Nephron progenitor cell (in vitro differentiated cells): ENCODE results near the gene SLC26A6.

ENCODE experiments used
- DNase-seq: peaks from one replicate; pipeline ENCODE4 v3.0.0; 2021
- H3K27ac Mint-ChIP-seq: 2 replicates; pipeline ENCODE4 v1.8.0; 2021; ENCODE audit warnings: mild to moderate bottlenecking, moderate library complexity, mixed read lengths
- H3K27me3 Mint-ChIP-seq: 2 replicates; pipeline ENCODE4 v1.8.0; 2021; ENCODE audit warnings: mild to moderate bottlenecking, low read depth, mixed read lengths; ENCODE audit not compliant: poor library complexity
- H3K36me3 Mint-ChIP-seq: 2 replicates; pipeline ENCODE4 v1.8.0; 2021; ENCODE audit warnings: low read depth, mixed read lengths
- H3K4me1 Mint-ChIP-seq: 2 replicates; pipeline ENCODE4 v1.8.0; 2021; ENCODE audit warnings: mixed read lengths
- H3K4me3 Mint-ChIP-seq: 2 replicates; pipeline ENCODE4 v1.8.0; 2021; ENCODE audit warnings: mild to moderate bottlenecking, moderate library complexity, mixed read lengths
- H3K9me3 Mint-ChIP-seq: 2 replicates; pipeline ENCODE4 v1.8.0; 2021; ENCODE audit warnings: mild to moderate bottlenecking, moderate library complexity, mixed read lengths
- CTCF ChIP-seq: fragments of 200-600 bp; sonication (generic); IDR thresholded peaks from 2 replicates; pipeline ENCODE4 v1.5.0; 2021; ENCODE audit warnings: antibody characterized with exemption

SLC26A6 gene

GRCh38 chr3:48674505-48674904 lies 39.2 kb upstream of the SLC26A6 start:
- peaks cover 40% of the 10 kb centered on the region for H3K36me3 Mint-ChIP-seq
- H3K9me3 Mint-ChIP-seq = no peaks in the 10 kb centered on the region
- no peak for DNase-seq
- no peaks in the 10 kb centered on the region for H3K4me1 Mint-ChIP-seq
- no peak overlapping the region for H3K4me3 Mint-ChIP-seq
- no peak for TF ChIP-seq CTCF
- no peaks in the 10 kb centered on the region for H3K27me3 Mint-ChIP-seq
- peak overlapping the region; percentile 40 for H3K27ac Mint-ChIP-seq

- no peak for DNase-seq
- Mint-ChIP-seq H3K27ac (no peak overlapping the region), H3K27me3 (no peaks in the 10 kb centered on the region), H3K4me1 (no peaks in the 10 kb centered on the region), H3K36me3 (peaks cover 40% of the 10 kb centered on the region), H3K4me3 (no peak overlapping the region), H3K9me3 (no peaks in the 10 kb centered on the region)
- TF ChIP-seq CTCF = no peak
Measured at GRCh38 chr3:48672522-48672921, 37.3 kb upstream of the SLC26A6 start.

GRCh38 chr3:48664929-48665328 lies 29.7 kb upstream of the SLC26A6 start:
- Mint-ChIP-seq H3K27ac (no peak overlapping the region), H3K36me3 (peaks cover 31% of the 10 kb centered on the region), H3K4me3 (no peak overlapping the region), H3K9me3 (no peaks in the 10 kb centered on the region), H3K4me1 (peaks cover 18% of the 10 kb centered on the region), H3K27me3 (no peaks in the 10 kb centered on the region)
- no peak for TF ChIP-seq CTCF
- DNase-seq = no peak

GRCh38 chr3:48664313-48664644 lies 29.0 kb upstream of the SLC26A6 start:
- Mint-ChIP-seq H3K4me1 (peaks cover 18% of the 10 kb centered on the region), H3K4me3 (peak overlapping the region; percentile 98), H3K9me3 (no peaks in the 10 kb centered on the region), H3K27me3 (no peaks in the 10 kb centered on the region), H3K27ac (peak overlapping the region; percentile 94), H3K36me3 (peaks cover 31% of the 10 kb centered on the region)
- DNase-seq = no peak
- TF ChIP-seq CTCF = no peak

GRCh38 chr3:48663489-48664312 lies 28.4 kb upstream of the SLC26A6 start:
- H3K4me3 Mint-ChIP-seq = peak overlapping the region; percentile 98
- peak; percentile 98 for DNase-seq
- H3K27ac Mint-ChIP-seq = peak overlapping the region; percentile 100
- no peaks in the 10 kb centered on the region for H3K27me3 Mint-ChIP-seq
- H3K4me1 Mint-ChIP-seq = peaks cover 18% of the 10 kb centered on the region
- peaks cover 36% of the 10 kb centered on the region for H3K36me3 Mint-ChIP-seq
- peak; percentile 83 for TF ChIP-seq CTCF
- H3K9me3 Mint-ChIP-seq = peaks cover 3% of the 10 kb centered on the region
